Right kidney (tissue), 1 donor: ENCODE measurements around the gene GLS.
"Not testable (repeated sequence)": the region's sequence is repeated elsewhere in the genome, so short reads cannot be mapped to it uniquely, and the experiment has no call there.

Experiments used
- DNase-seq: peaks from one replicate; pipeline ENCODE4 v3.0.0-alpha.2; 2016

Gene GLS

GRCh38 chr2:190993292-190993643 lies 112.6 kb downstream of the GLS start:
- DNase-seq: no peak

- no peak for DNase-seq
Measured at GRCh38 chr2:190994148-190994547, 113.5 kb downstream of the GLS start.

GRCh38 chr2:190995315-190995714 lies 114.7 kb downstream of the GLS start:
- DNase-seq: not testable (repeated sequence)

GRCh38 chr2:190996338-190996946 lies 115.8 kb downstream of the GLS start:
- DNase-seq: no peak

- DNase-seq: no peak
Measured at GRCh38 chr2:190996947-190997346, 116.3 kb downstream of the GLS start.

- DNase-seq: no peak
Measured at GRCh38 chr2:190997526-190998113, 117.0 kb downstream of the GLS start.

GRCh38 chr2:190999058-190999457 lies 118.4 kb downstream of the GLS start:
- DNase-seq: no peak

DNA sequence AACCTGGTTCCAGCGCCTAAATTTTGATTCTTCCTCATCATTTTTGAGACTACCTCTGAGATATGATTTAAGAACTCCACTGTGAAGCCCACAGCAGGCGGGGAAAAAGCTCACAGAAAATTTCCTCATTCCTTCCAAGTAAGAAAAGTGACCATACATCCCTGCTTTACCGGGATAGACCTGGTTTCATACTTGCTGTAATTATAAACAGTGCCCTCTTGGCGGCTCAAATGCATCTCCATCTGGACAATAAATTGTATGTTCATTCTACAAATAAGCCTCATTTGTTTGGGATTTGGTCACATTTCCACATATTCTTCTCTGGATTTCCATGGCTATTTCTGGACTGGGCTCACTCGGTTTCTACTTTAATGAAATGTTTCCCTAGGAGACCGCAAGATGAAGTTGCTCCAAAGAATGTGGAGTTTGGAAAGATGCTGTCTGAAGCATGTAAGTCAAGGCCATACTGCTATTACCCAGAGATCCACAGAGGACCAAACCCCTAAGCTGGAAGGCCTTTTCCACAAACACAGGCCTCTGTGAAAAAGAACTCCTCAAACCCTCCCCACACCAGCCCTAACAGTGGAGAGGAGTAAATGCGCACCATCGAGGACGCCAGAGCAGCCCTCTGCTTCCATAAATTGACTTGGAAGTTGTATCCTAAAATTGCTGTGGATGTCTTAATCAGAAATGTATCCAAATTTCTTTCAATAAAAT lies 119.5 kb downstream of the GLS start:
- no peak for DNase-seq

DNA sequence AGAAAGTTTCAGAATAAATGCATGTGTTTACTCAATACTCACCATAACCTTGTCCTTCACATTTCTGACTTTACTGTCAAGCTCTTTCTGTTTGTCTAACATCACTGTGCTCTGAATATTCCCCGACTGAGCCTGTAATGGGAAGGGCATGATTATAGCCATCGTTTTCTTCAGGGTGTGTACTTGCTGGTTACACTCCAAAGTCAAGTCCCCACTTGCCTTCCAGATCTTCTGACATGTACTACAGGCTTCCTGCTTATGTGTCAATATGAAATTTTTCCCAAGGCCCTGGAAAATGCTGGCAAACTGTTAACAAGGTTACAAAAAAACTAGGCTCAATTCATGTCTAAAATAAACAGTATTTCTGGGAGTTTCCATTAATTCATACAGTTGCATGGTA lies 120.4 kb downstream of the GLS start:
- no peak for DNase-seq

DNA sequence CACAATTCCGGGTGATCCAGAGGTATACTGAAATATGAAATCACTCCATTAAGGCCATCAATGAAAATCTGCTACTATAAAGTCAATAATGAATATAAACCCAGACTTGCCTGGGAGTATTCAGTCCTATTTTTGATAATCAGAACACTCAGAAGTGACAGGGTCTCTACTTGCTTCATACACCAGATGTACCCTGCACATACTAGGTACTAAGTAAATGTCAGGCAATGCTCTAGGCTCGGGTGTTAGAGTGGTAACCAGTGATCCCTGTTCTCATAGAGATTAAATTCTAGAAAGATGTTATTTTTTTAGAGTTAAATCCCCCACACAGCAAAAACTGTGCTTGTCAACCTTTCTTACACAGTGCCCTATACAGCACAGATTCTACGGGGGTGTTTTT lies 121.0 kb downstream of the GLS start:
- DNase-seq: no peak

DNA sequence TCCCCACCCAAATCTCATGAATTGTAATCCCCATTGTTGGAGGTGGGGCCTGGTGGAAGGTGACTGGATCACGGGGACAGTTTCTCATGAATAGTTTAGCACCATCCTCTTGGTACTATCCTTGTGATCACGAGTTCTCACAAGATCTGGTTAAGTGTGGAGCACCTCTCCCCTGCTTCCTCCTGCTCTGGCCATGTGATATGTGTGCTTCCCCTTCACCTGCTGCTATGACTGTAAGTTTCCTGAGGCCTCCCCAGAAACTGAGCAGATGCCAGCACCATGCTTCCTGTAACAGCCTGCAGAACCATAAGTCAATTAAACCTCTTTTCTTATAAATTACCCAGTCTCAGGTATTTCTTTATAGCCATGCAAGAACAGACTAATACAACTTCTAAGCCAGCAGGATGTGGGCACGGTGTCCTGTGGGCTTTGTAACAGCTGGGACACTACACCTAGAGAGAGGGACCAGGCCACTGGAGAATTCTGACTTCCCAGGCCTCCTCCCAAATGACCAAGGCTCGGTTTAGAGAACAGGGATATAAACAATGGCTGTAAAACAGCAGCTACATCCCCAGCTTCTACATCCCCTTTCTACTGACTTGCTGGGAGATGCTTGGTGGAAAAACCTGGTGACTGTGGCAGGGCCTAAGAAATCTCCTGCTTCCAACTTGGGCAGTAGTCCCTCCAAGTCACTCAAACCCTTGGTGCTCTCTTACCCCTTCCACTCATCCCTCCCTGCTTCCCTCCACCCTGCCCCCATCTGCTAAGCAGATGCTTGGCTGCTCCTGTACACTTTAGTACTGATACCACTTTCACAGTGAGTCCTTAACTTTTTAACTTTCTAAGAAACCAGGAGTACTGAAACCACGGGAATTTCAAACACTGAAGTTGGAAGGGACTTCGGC lies 123.0 kb downstream of the GLS start:
- no peak for DNase-seq

DNA sequence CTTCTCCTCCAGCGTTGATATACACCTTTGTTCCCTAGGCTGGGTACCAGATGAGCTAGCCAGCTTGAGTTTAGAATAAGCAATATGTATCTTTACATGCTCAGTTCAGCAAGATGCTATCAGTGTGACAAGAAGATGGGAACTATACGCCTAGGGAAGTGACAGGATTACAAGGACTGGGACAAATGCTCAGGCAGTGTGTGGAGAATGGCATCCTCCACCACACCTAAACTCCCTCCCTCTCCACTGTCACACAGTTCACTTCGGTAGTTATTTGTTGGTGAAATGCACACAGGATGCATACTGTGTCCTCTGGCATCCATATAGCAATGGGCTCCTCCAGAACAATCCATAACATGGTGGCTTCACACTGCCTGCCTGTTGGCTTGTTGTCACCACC lies 125.7 kb downstream of the GLS start:
- DNase-seq: no peak

DNA sequence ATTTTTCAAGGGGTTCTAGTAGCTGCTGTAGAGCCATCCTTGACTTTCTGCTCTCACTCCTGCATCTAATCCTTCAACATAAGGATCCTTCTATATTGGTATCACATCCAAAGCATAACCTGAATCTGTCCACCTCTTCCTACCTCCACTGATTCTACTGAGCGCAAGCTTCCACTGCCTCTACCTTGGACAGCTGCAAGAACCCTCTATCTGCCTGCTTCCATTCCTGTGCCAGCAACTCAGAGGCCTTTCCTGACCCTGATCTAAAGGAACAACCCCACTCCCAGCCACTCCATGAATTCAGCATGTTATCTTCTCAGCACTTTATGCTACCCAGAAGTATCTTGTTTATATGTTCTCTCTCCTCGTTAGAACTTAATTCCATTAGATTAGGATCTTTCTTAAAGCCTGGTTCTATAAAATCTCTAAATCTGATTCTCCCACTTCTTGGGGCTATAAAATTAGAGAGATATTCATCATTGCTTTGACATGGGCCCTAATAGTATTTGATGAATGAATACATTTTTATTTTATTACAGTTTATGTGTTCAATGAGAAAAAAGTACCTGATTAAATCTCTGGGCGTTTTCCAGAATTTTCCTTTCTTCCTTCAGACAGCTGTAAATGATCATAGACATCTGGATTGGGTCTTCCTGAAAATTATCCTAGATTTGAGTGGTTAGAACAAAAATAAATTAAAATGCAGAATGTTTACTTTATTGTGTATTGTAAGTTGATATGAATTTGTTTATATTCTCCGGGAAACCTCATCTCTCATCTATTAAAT lies 126.6 kb downstream of the GLS start:
- no peak for DNase-seq

DNA sequence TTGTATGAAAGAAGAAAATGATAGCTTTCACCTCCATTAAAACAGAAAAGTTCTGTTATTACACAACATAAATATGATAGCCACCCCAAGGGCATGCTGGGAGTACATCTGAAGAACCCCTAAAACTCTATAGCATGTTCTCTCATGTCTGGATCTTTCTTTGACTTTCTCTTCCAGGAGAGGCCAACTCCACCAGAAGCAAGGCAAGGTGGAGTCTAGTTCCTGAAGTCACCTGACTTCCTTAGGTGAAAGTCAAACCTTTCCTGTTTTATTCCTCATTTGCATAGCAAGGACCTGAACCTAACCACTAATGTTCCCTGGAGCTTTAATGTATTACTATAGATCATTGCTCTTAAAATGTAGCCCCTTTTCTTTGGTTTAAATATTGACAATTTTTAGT lies 127.7 kb downstream of the GLS start:
- no peak for DNase-seq

GRCh38 chr2:191009541-191010374 lies 129.1 kb downstream of the GLS start:
- DNase-seq: no peak

GRCh38 chr2:191010887-191011885 lies 130.6 kb downstream of the GLS start:
- DNase-seq: no peak

DNA sequence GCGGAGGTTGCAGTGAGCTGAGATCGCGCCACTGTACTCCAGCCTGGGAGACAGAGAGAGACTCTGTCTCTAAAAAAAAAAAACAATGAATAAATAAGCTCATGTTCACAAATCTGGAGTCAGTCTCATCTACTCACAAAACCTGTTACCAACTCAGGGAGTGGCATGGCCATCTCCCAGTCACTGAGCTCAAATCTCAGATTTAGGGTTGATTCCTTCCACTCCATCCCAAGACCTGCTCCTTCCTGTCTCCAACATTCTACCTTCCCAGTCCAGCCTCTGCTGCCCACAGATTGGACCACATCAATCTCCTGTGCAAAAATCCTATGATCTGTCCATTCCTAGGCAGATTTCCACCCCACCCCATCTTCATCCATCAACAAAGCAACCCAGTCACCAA lies 131.7 kb downstream of the GLS start:
- DNase-seq: no peak

DNA sequence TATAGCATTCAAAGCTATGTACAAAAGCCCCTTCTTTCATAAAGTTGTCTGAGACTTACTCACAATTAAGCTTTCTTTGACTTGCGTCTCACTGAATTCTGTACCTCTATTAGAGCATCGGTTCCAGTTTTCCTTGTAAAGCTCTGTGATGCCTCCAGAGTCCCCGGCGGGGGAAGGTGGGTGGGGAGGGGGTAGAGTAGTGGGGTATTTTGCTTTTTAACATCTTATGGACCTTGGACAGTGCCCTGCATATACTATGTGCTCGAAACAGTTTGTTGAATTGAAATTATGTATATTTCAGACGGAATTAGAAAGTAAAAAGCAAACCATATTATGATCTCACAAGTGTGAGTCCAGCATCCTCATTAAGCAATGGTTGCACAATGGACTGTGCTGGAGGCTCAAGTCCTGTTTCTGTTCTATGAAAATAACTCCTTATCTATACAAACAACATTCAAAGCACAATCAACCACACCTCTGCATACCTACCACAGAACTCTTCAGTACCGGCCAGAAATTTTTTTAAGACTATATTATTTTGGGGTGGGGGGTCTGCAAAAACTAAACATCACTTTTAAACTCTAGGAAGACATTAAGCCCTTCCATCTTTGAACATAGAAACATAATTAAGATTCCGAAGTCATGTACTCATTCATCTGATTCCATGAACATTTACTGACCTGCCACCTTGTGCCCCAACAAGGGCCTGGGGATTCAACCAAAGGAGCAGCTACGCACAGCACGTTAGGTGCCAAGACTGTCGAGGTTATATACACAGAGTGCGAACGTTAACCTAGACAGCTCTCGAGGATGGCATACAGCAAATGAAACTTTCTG lies 132.4 kb downstream of the GLS start:
- no peak for DNase-seq

- DNase-seq: no peak
Measured at GRCh38 chr2:191013682-191013931, 133.0 kb downstream of the GLS start.
